HepG2 (cell line): ENCODE data around the gene RTP2. TPM values are rescaled to one million over a fixed set of nuclear protein-coding genes. Genes with fewer than 3 reads are reported as not detected.
A peak's percentile ranks its signal among the peaks of the same experiment; 100 is the strongest.

Source experiments
- BCL6 ChIP-seq: IDR thresholded peaks from 2 replicates; pipeline ENCODE4 v1.6.1; 2016; ENCODE audit warnings: missing genetic modification reagents, missing compliant biosample characterization
- CREBL2 ChIP-seq: sonication (generic); formaldehyde crosslinking; IDR thresholded peaks from 2 replicates; pipeline ENCODE4 v1.8.1; 2023; ENCODE audit warnings: missing genetic modification reagents, mild to moderate bottlenecking, borderline replicate concordance
- ISL2 ChIP-seq: sonication (generic); formaldehyde crosslinking; IDR thresholded peaks from 2 replicates; pipeline ENCODE4 v1.5.0; 2020; ENCODE audit warnings: missing genetic modification reagents
- MBD4 ChIP-seq: IDR thresholded peaks from 2 replicates; pipeline ENCODE4 v1.6.1; 2012; ENCODE audit warnings: low read length, inconsistent platforms, borderline replicate concordance
- MTERF4 ChIP-seq: sonication (generic); formaldehyde crosslinking; IDR thresholded peaks from 2 replicates; pipeline ENCODE4 v1.8.0; 2023; ENCODE audit warnings: mild to moderate bottlenecking, missing genetic modification reagents
- PAF1 ChIP-seq: IDR thresholded peaks from 2 replicates; pipeline ENCODE4 v1.6.1; 2016; ENCODE audit warnings: missing genetic modification reagents, missing compliant biosample characterization
- PLRG1 ChIP-seq: fragments of 450-650 bp; conservative IDR thresholded peaks from 2 replicates; pipeline ENCODE4 v1.6.1; 2016
- PRMT3 ChIP-seq: sonication (generic); formaldehyde crosslinking; IDR thresholded peaks from 2 replicates; pipeline ENCODE4 v1.8.1; 2022; ENCODE audit warnings: low read depth, mild to moderate bottlenecking, moderate library complexity, missing genetic modification reagents, borderline replicate concordance
- SALL1 ChIP-seq: sonication (generic); formaldehyde crosslinking; IDR thresholded peaks from 2 replicates; pipeline ENCODE4 v1.8.0; 2022; ENCODE audit warnings: mild to moderate bottlenecking, missing genetic modification reagents
- SETDB1 ChIP-seq: sonication (generic); formaldehyde crosslinking; IDR thresholded peaks from 2 replicates; pipeline ENCODE4 v1.5.1; 2020; ENCODE audit warnings: missing genetic modification reagents, mild to moderate bottlenecking, borderline replicate concordance
- SIN3B ChIP-seq: fragments of 150-350 bp; IDR thresholded peaks from 2 replicates; pipeline ENCODE4 v1.6.1; 2014; ENCODE audit warnings: low read length
- SRY ChIP-seq: sonication (generic); formaldehyde crosslinking; IDR thresholded peaks from 2 replicates; pipeline ENCODE4 v1.8.0; 2022; ENCODE audit warnings: mild to moderate bottlenecking, missing genetic modification reagents
- TAF15 ChIP-seq: fragments of 200-400 bp; formaldehyde crosslinking; IDR thresholded peaks from one replicate; pipeline ENCODE4 v1.6.1; 2018; ENCODE audit warnings: mild to moderate bottlenecking, low read depth, low read length; ENCODE audit not compliant: poor library complexity, severe bottlenecking
- TRIM24 ChIP-seq: sonication (generic); formaldehyde crosslinking; IDR thresholded peaks from 2 replicates; pipeline ENCODE4 v1.8.0; 2022; ENCODE audit warnings: mild to moderate bottlenecking, missing genetic modification reagents
- YY1 ChIP-seq: IDR thresholded peaks from 2 replicates; pipeline ENCODE4 v1.6.1; 2011; ENCODE audit warnings: low read length, low read depth, moderate library complexity, mild to moderate bottlenecking; ENCODE audit not compliant: insufficient read depth, insufficient replicate concordance
- ZBTB34 ChIP-seq: sonication (generic); formaldehyde crosslinking; IDR thresholded peaks from 2 replicates; pipeline ENCODE4 v1.8.0; 2022; ENCODE audit warnings: mild to moderate bottlenecking, missing genetic modification reagents
- ZNF124 ChIP-seq: sonication (generic); formaldehyde crosslinking; IDR thresholded peaks from 2 replicates; pipeline ENCODE4 v1.4.0; 2020; ENCODE audit warnings: missing genetic modification reagents
- ZNF136 ChIP-seq: sonication (generic); formaldehyde crosslinking; IDR thresholded peaks from 2 replicates; pipeline ENCODE4 v1.8.1; 2022; ENCODE audit warnings: low read depth, mild to moderate bottlenecking, moderate library complexity, missing genetic modification reagents
- ZNF281 ChIP-seq: sonication (generic); formaldehyde crosslinking; IDR thresholded peaks from 2 replicates; pipeline ENCODE4 v1.4.0; 2020; ENCODE audit warnings: missing genetic modification reagents, borderline replicate concordance
- ZNF317 ChIP-seq: sonication (generic); formaldehyde crosslinking; IDR thresholded peaks from 2 replicates; pipeline ENCODE4 v1.5.0; 2020; ENCODE audit warnings: mild to moderate bottlenecking, missing genetic modification reagents
- ZNF337 ChIP-seq: sonication (generic); formaldehyde crosslinking; IDR thresholded peaks from 2 replicates; pipeline ENCODE4 v1.5.1; 2020; ENCODE audit warnings: missing genetic modification reagents, low read depth, mild to moderate bottlenecking, borderline replicate concordance
- ZNF558 ChIP-seq: sonication (generic); formaldehyde crosslinking; IDR thresholded peaks from 2 replicates; pipeline ENCODE4 v1.9.0; 2022; ENCODE audit warnings: mild to moderate bottlenecking, missing genetic modification reagents, borderline replicate concordance
- ZNF629 ChIP-seq: sonication (generic); formaldehyde crosslinking; conservative IDR thresholded peaks from 2 replicates; pipeline ENCODE4 v1.5.0; 2020; ENCODE audit warnings: missing genetic modification reagents
- ZNF644 ChIP-seq: IDR thresholded peaks from 2 replicates; pipeline ENCODE4 v1.6.1; 2016; ENCODE audit warnings: low read depth
- ZNF784 ChIP-seq: sonication (generic); formaldehyde crosslinking; IDR thresholded peaks from 2 replicates; pipeline ENCODE4 v1.5.1; 2020; ENCODE audit warnings: missing genetic modification reagents, mild to moderate bottlenecking, borderline replicate concordance
- polyA plus RNA-seq, 8 experiments: library from polyadenylated mRNA; depleted of rRNA in 3 of 8; stranded (reverse) in 7 of 8; unstranded in 1 of 8; fragments of >200 nt; fragmentation: Illumina TruSeq in 4 of 8; extraction: Trizol in 4 of 8; gene quantifications; 2 replicates each; pipeline versions ENCODE4 v1.2.1 to v1.2.3, GENCODE V29; 2011 to 2016; ENCODE audit warnings: low read depth in 4 of 8, missing spikeins in 1 of 8, mixed read lengths in 1 of 8; ENCODE audit not compliant: insufficient read depth in 1 of 8
- total RNA-seq, 5 experiments: library from RNA; depleted of rRNA; stranded (reverse); fragments of >200 nt; fragmentation: Illumina TruSeq; extraction: Trizol; gene quantifications; 2 replicates each; pipeline ENCODE4 v1.2.3, GENCODE V29; 2016; ENCODE audit warnings: low read depth in 1 of 5

RTP2 gene
- total and polyA plus RNA-seq, 2 of the 13 experiments (the other 11 are each of a cell fraction or from before 2014, with no cell fraction given): not detected

- TF ChIP-seq ZNF136 (CRISPR knock-in tag) (no peak), SRY (CRISPR knock-in tag) (peak; percentile 77; the same call in 1 of the 2 replicates), ZNF317 (CRISPR knock-in tag) (no peak), ZNF644 (CRISPR knock-in tag) (no peak; the same call in 1 of the 2 replicates), ISL2 (CRISPR knock-in tag) (peak; percentile 95), SETDB1 (no peak), ZNF337 (no peak), ZNF558 (CRISPR knock-in tag) (no peak), SIN3B (no peak), TRIM24 (no peak), PLRG1 (no peak), ZBTB34 (CRISPR knock-in tag) (peak; percentile 26; the same call in 1 of the 2 replicates), ZNF784 (no peak; the same call in 1 of the 2 replicates), YY1 (no peak), CREBL2 (no peak), ZNF629 (peak; percentile 20; the same call in 1 of the 2 replicates), MTERF4 (CRISPR knock-in tag) (no peak), SALL1 (CRISPR knock-in tag) (peak; percentile 70), BCL6 (CRISPR knock-in tag) (peak; percentile 98), TAF15 (no peak), PAF1 (CRISPR knock-in tag) (no peak; the same call in 1 of the 2 replicates), ZNF124 (CRISPR knock-in tag) (no peak; the same call in 1 of the 2 replicates), PRMT3 (CRISPR knock-in tag) (no peak), MBD4 (peak; percentile 71; the same call in 1 of the 2 replicates), ZNF281 (CRISPR knock-in tag) (no peak; the same call in 1 of the 2 replicates)
Measured at GRCh38 chr3:187719628-187720336, 17.4 kb upstream of the RTP2 start (continued).
